Measurements from ENCODE around the gene LCN1. TPM values are rescaled to one million over a fixed set of nuclear protein-coding genes. Genes with fewer than 3 reads are reported as not detected.

LCN1 gene
- total RNA-seq, 2 experiments from 2014 or later = not detected

DNA sequence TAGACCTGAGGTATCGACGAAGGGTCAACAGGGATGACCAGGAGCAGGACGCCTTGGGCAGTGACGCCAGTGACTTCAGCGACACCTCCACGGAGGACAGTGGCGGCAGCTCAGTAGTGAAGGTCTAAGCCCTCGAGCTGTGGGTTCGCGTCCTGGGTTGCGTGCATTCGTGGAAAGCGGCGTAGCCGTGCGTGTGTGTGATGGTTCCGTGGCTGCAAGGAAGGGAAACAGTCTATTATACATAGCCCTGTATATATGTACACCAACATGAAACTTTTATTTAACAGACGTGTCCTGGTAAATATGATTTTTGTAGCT lies 33.3 kb upstream of the LCN1 start:
- no peak overlapping the region for H3K4me3 ChIP-seq (ENCODE audit: low read depth, low read length, poor library complexity, severe bottlenecking)
- BruUV-seq (replicated peaks) = no TSS peak
- TF ChIP-seq, protein P1, sequence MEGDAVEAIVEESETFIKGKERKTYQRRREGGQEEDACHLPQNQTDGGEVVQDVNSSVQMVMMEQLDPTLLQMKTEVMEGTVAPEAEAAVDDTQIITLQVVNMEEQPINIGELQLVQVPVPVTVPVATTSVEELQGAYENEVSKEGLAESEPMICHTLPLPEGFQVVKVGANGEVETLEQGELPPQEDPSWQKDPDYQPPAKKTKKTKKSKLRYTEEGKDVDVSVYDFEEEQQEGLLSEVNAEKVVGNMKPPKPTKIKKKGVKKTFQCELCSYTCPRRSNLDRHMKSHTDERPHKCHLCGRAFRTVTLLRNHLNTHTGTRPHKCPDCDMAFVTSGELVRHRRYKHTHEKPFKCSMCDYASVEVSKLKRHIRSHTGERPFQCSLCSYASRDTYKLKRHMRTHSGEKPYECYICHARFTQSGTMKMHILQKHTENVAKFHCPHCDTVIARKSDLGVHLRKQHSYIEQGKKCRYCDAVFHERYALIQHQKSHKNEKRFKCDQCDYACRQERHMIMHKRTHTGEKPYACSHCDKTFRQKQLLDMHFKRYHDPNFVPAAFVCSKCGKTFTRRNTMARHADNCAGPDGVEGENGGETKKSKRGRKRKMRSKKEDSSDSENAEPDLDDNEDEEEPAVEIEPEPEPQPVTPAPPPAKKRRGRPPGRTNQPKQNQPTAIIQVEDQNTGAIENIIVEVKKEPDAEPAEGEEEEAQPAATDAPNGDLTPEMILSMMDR (conservative IDR thresholded peaks at IDR 0.05; ENCODE audit: low read length) = no peak
- TF ChIP-seq EZH2phosphoT487 (IDR thresholded peaks at IDR 0.05; ENCODE audit: borderline replicate concordance, low read depth, low read length) = no peak
- H3K9me3 ChIP-seq (ENCODE audit: low read length) = no peaks in the 10 kb centered on the region
- no peaks in the 10 kb centered on the region for H4K20me1 ChIP-seq (ENCODE audit: insufficient read depth, low read length)
- intact Hi-C loops (cut with micrococcal nuclease; ENCODE audit: unreplicated experiment) = no loop called here
- H3K4me2 ChIP-seq (ENCODE audit: low read length) = no peak overlapping the region
- no peaks in the 10 kb centered on the region for H3K9me2 ChIP-seq (ENCODE audit: insufficient read depth, low read length)
- H3K79me2 ChIP-seq (ENCODE audit: insufficient read depth, low read depth, low read length) = no peaks in the 10 kb centered on the region
- ChIA-PET POLR2A (no interaction called here), CTCF (ENCODE audit: unreplicated experiment) (no interaction called here)
- H2AFZ ChIP-seq (ENCODE audit: low read length) = no peak overlapping the region
- H3K4me1 ChIP-seq (ENCODE audit: insufficient read depth, low read length, poor library complexity, severe bottlenecking) = no peaks in the 10 kb centered on the region
- H3K36me3 ChIP-seq (ENCODE audit: insufficient read depth, low read length) = no peaks in the 10 kb centered on the region
- H3K27ac ChIP-seq (ENCODE audit: low read depth, low read length, poor library complexity, severe bottlenecking) = no peak overlapping the region
- DNase-seq (ENCODE audit: low spot score) = no peak

DNA sequence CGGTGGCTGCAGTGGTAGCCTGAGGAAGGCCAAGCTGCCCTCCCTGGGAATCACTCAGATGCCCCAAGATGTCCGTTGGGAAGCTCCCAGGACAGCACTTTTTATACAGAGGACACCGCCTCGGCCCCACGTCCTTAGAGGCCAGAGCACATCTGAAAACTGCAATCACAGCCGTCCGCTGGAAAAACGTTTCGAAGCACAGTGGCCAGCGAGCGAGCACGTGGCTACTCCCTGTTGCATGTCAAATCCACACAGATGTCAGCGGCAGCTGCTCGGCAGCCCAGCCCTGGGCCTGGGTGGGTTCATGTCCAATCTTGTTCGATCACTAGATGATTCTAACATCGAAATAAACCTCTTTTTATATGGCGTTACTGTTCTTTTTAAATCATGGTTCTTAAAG lies 32.7 kb upstream of the LCN1 start:
- no peak overlapping the region for H3K27ac ChIP-seq (ENCODE audit: low read depth, low read length, poor library complexity, severe bottlenecking)
- no peaks in the 10 kb centered on the region for H3K9me2 ChIP-seq (ENCODE audit: insufficient read depth, low read length)
- H4K20me1 ChIP-seq (ENCODE audit: insufficient read depth, low read length) = no peaks in the 10 kb centered on the region
- H3K36me3 ChIP-seq (ENCODE audit: insufficient read depth, low read length) = no peaks in the 10 kb centered on the region
- ChIA-PET CTCF (ENCODE audit: unreplicated experiment) (no interaction called here), POLR2A (no interaction called here)
- intact Hi-C loops (cut with micrococcal nuclease; ENCODE audit: unreplicated experiment) = no loop called here
- no peaks in the 10 kb centered on the region for H3K79me2 ChIP-seq (ENCODE audit: insufficient read depth, low read depth, low read length)
- H2AFZ ChIP-seq (ENCODE audit: low read length) = no peak overlapping the region
- H3K4me1 ChIP-seq (ENCODE audit: insufficient read depth, low read length, poor library complexity, severe bottlenecking) = no peaks in the 10 kb centered on the region
- BruUV-seq (replicated peaks) = no TSS peak
- no peaks in the 10 kb centered on the region for H3K9me3 ChIP-seq (ENCODE audit: low read length)
- no peak overlapping the region for H3K4me3 ChIP-seq (ENCODE audit: low read depth, low read length, poor library complexity, severe bottlenecking)
- no peak for DNase-seq (ENCODE audit: low spot score)
- TF ChIP-seq, protein P1 (conservative IDR thresholded peaks at IDR 0.05; ENCODE audit: low read length) = no peak
- TF ChIP-seq EZH2phosphoT487 (IDR thresholded peaks at IDR 0.05; ENCODE audit: borderline replicate concordance, low read depth, low read length) = no peak
- H3K4me2 ChIP-seq (ENCODE audit: low read length) = no peak overlapping the region

DNA sequence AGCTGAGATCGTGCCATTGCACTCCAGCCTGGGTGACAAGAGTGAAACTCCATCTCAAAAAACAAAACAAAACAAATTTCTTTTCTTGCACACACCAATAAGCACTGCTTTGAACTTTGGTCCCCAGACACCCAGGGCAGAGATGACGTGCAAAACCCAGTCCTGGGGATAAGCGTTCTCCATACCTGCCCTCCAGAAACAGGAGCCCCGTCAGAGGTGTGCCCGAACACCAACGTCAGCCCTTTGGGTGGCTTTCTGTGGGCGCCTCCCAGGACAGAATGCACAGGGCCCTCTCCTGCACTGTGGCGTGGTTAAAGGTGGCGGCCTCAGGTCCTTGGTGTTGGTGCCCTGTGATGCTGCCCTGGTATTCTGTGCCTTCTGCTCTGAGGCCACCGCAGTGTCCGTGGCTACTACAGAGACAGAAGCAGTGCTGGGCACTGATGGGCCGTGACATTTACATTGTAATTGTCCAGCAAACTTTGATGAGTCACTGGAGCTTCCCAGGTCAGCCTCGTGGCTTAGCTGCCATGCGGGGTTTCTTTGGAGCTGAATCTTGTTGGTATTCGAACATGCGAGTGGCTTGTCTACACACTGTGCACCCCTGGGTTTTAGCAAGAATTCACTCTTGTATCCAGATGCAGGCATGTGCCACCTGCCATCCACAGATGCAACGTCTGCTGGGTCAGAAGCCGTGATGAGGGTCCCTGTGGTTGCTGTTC lies 31.9 kb upstream of the LCN1 start:
- Histone ChIP-seq H4K20me1 (ENCODE audit: insufficient read depth, low read length) (no peaks in the 10 kb centered on the region), H3K4me1 (ENCODE audit: insufficient read depth, low read length, poor library complexity, severe bottlenecking) (no peaks in the 10 kb centered on the region), H3K4me2 (ENCODE audit: low read length) (no peak overlapping the region), H3K4me3 (ENCODE audit: low read depth, low read length, poor library complexity, severe bottlenecking) (no peak overlapping the region), H3K36me3 (ENCODE audit: insufficient read depth, low read length) (no peaks in the 10 kb centered on the region), H3K79me2 (ENCODE audit: insufficient read depth, low read depth, low read length) (no peaks in the 10 kb centered on the region), H2AFZ (ENCODE audit: low read length) (no peak overlapping the region), H3K27ac (ENCODE audit: low read depth, low read length, poor library complexity, severe bottlenecking) (no peak overlapping the region), H3K9me3 (ENCODE audit: low read length) (no peaks in the 10 kb centered on the region), H3K9me2 (ENCODE audit: insufficient read depth, low read length) (no peaks in the 10 kb centered on the region)
- BruUV-seq (replicated peaks) = no TSS peak
- POLR2A ChIA-PET = no interaction called here
- no peak for TF ChIP-seq EZH2phosphoT487 (IDR thresholded peaks at IDR 0.05; ENCODE audit: borderline replicate concordance, low read depth, low read length)
- TF ChIP-seq, protein P1 (conservative IDR thresholded peaks at IDR 0.05; ENCODE audit: low read length) = no peak
- intact Hi-C loops (cut with micrococcal nuclease; ENCODE audit: unreplicated experiment) = no loop called here
- DNase-seq (ENCODE audit: low spot score) = no peak
- CTCF ChIA-PET (ENCODE audit: unreplicated experiment) = no interaction called here
